ENCODE results near the gene GCNA. TPM values are rescaled to one million over a fixed set of nuclear protein-coding genes. Genes with fewer than 3 reads are reported as not detected.
A peak's percentile ranks its signal among the peaks of the same experiment; 100 is the strongest.
"Not testable (repeated sequence)": the region's sequence is repeated elsewhere in the genome, so short reads cannot be mapped to it uniquely, and the experiment has no call there.

GCNA gene
- polyA plus RNA-seq, 2 of the 4 experiments (the other 2 are of a cell fraction) = 1.4 to 1.7 TPM

DNA sequence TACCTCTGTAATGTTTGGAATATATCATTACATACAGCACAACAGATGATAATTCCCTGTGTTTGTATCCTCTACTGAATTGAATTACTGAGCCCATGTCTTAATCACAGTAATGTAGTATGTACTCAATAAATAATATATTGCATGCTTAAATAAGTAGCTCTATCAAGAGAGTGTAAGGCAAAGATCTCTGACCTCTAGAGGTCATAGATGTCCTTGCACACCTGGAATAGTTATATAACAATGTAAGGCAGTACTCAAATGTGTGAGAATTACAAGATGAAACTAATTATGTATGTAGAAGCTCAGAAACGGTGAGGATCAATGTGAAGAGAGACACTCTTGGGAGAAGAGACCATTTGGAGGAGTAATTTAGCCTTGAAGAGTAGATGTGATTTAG, 14.3 kb upstream of the GCNA start (continued):
- no peak for TF ChIP-seq BHLHE40 (IDR thresholded peaks at IDR 0.05; ENCODE audit: low read depth, low read length)
- TF ChIP-seq, protein P1, sequence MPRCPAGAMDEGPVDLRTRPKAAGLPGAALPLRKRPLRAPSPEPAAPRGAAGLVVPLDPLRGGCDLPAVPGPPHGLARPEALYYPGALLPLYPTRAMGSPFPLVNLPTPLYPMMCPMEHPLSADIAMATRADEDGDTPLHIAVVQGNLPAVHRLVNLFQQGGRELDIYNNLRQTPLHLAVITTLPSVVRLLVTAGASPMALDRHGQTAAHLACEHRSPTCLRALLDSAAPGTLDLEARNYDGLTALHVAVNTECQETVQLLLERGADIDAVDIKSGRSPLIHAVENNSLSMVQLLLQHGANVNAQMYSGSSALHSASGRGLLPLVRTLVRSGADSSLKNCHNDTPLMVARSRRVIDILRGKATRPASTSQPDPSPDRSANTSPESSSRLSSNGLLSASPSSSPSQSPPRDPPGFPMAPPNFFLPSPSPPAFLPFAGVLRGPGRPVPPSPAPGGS (IDR thresholded peaks at IDR 0.05) = no peak

- no peaks in the 10 kb centered on the region for H3K4me1 ChIP-seq
- TF ChIP-seq, protein P2, sequence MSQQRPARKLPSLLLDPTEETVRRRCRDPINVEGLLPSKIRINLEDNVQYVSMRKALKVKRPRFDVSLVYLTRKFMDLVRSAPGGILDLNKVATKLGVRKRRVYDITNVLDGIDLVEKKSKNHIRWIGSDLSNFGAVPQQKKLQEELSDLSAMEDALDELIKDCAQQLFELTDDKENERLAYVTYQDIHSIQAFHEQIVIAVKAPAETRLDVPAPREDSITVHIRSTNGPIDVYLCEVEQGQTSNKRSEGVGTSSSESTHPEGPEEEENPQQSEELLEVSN (IDR thresholded peaks at IDR 0.05; ENCODE audit: borderline replicate concordance, low read depth) = no peak
- TF ChIP-seq POLR2AphosphoS2 (conservative IDR thresholded peaks at IDR 0.05; ENCODE audit: low read length) = no peak
- no peak for TF ChIP-seq PHF8 (IDR thresholded peaks at IDR 0.05; ENCODE audit: borderline replicate concordance, low read depth)
- no peak for TF ChIP-seq ESRRA (IDR thresholded peaks at IDR 0.05; ENCODE audit: borderline replicate concordance, low read length)
- TF ChIP-seq SREBF2 (IDR thresholded peaks at IDR 0.05) = no peak
- TF ChIP-seq HDAC2 (IDR thresholded peaks at IDR 0.05) = no peak
- TF ChIP-seq MAZ (IDR thresholded peaks at IDR 0.05; ENCODE audit: borderline replicate concordance, low read depth, low read length) = no peak
- TF ChIP-seq NPAS2 (CRISPR knock-in tag; IDR thresholded peaks at IDR 0.05; ENCODE audit: borderline replicate concordance) = no peak
- TF ChIP-seq FOSB (CRISPR knock-in tag; IDR thresholded peaks at IDR 0.05) = no peak
- TF ChIP-seq, protein P3, sequence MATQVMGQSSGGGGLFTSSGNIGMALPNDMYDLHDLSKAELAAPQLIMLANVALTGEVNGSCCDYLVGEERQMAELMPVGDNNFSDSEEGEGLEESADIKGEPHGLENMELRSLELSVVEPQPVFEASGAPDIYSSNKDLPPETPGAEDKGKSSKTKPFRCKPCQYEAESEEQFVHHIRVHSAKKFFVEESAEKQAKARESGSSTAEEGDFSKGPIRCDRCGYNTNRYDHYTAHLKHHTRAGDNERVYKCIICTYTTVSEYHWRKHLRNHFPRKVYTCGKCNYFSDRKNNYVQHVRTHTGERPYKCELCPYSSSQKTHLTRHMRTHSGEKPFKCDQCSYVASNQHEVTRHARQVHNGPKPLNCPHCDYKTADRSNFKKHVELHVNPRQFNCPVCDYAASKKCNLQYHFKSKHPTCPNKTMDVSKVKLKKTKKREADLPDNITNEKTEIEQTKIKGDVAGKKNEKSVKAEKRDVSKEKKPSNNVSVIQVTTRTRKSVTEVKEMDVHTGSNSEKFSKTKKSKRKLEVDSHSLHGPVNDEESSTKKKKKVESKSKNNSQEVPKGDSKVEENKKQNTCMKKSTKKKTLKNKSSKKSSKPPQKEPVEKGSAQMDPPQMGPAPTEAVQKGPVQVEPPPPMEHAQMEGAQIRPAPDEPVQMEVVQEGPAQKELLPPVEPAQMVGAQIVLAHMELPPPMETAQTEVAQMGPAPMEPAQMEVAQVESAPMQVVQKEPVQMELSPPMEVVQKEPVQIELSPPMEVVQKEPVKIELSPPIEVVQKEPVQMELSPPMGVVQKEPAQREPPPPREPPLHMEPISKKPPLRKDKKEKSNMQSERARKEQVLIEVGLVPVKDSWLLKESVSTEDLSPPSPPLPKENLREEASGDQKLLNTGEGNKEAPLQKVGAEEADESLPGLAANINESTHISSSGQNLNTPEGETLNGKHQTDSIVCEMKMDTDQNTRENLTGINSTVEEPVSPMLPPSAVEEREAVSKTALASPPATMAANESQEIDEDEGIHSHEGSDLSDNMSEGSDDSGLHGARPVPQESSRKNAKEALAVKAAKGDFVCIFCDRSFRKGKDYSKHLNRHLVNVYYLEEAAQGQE (IDR thresholded peaks at IDR 0.05) = no peak
- ChIA-PET CTCF (interaction anchor here (2.9 kb wide), 1 partner anchor 10 kb away, joined by 7 read pairs; no protein-coding TSS in a partner anchor), POLR2A (interaction anchor here (0.6 kb wide), 1 partner anchor 32 kb away, joined by 3 read pairs; no protein-coding TSS in a partner anchor)
- no peak overlapping the region for H3K27ac ChIP-seq
- H3K4me3 ChIP-seq = no peak overlapping the region
- DNase-seq (ENCODE audit: low read depth in 1 of 2, low spot score in 1 of 2) (no peak), FAIRE-seq (no peak), ATAC-seq (no peak)
- no peaks in the 10 kb centered on the region for H3K9me3 ChIP-seq
- 86% methylated on average over 9 of the region's 9 CpGs for WGBS (ENCODE audit: missing lambda C conversion rate)
- no peak overlapping the region for H3K4me2 ChIP-seq
These were observed 12.7 kb upstream of the GCNA start for GRCh38 chrX:71565474-71566041.

- H3K4me3 ChIP-seq; CTCF ChIA-PET; H3K9me3 ChIP-seq; H3K27ac ChIP-seq; DNase-seq (ENCODE audit: low read depth in 1 of 2, low spot score in 1 of 2); H3K4me2 ChIP-seq; POLR2A ChIA-PET; FAIRE-seq; ATAC-seq: not testable (repeated sequence)
- WGBS (ENCODE audit: missing lambda C conversion rate) = 98% methylated on average over 8 of the region's 8 CpGs
- peaks cover 13% of the 10 kb centered on the region for H3K4me1 ChIP-seq
These were observed 6.8 kb upstream of the GCNA start for GRCh38 chrX:71571390-71571789.

GRCh38 chrX:71573590-71573989, 4.6 kb upstream of the GCNA start:
- Histone ChIP-seq H3K4me1 (peaks cover 13% of the 10 kb centered on the region), H3K27ac (no peak overlapping the region), H3K4me3 (no peak overlapping the region), H3K4me2 (no peak overlapping the region), H3K9me3 (no peaks in the 10 kb centered on the region)
- ATAC-seq = no peak
- DNase-seq (ENCODE audit: low read depth in 1 of 2, low spot score in 1 of 2) = no peak
- FAIRE-seq = no peak
- 83% methylated on average over 2 of the region's 2 CpGs for WGBS (ENCODE audit: missing lambda C conversion rate)
- ChIA-PET CTCF (no interaction called here), POLR2A (no interaction called here)
- no peak for TF ChIP-seq GATA3 (IDR thresholded peaks at IDR 0.05; ENCODE audit: borderline replicate concordance)
- TF ChIP-seq MAFK (IDR thresholded peaks at IDR 0.05; ENCODE audit: partially characterized antibody) = peak; percentile 88
